Eye (tissue), 1 donor: ENCODE data around the gene NT5C2.
A peak's percentile ranks its signal among the peaks of the same experiment; 100 is the strongest.
"Not testable (repeated sequence)": the region's sequence is repeated elsewhere in the genome, so short reads cannot be mapped to it uniquely, and the experiment has no call there.

Experiments
- DNase-seq: peaks from one replicate; pipeline ENCODE4 v3.0.0-alpha.2; 2015

The NT5C2 gene

DNA sequence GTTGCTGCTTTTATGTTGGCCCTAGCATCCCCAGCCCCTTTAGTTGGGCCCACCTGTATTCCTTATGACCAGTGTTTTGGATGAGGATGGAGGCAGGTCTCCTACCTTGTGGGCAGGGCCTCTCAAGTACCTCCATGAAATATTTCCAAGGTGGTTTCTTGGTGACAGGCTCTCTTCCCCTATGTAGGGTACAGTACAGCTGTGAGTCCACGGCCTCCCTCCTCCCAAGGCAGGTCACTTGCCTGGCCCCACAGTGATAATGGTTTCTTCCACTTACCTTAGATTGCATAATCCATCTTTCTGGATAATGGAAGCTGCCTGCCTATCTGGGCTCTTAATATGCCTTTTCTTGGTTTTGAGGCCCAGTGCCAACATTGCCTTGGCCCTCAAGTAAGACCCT, 110.4 kb downstream of the NT5C2 start:
- no peak for DNase-seq

GRCh38 chr10:103080891-103081581, 112.0 kb downstream of the NT5C2 start:
- no peak for DNase-seq

GRCh38 chr10:103079946-103080345, 113.1 kb downstream of the NT5C2 start:
- DNase-seq, result no peak

GRCh38 chr10:103079100-103079499, 114.0 kb downstream of the NT5C2 start:
- no peak for DNase-seq

DNA sequence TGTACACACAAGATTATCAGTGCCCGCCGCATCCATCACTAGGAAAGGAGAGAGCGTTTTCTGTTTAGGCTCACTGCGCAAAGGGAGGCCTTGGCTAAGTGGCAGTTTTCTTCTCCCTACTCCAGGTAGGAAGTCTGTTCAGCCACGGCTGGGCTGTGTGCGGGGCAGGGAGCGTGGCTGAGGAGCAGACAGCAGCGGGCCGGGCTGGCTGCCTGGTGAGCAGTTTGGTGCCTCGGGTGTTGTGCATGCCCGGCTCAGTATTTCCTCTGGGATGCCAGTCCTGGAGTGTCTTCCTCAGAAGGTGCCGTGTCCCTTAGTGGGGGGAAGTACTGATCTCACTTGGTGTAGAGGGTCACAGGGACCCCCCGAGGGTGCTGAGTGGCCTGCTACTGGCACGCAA, 114.4 kb downstream of the NT5C2 start:
- DNase-seq, result no peak

DNA sequence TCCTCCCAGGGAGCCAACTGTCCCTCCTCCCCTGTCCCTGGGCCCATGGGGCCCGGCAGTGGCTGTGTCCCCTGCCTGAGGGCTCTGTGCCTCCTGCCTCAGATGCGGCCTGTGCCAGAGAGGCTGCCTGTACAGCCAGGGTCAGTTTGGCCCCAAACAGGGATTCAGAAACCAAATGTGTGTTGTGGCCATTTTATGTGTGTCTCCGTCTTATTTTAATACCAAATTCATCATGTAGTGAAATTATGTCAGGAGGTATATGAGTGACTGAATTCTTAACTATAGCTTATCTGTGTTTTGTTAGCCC, 114.8 kb downstream of the NT5C2 start:
- DNase-seq, result no peak

DNA sequence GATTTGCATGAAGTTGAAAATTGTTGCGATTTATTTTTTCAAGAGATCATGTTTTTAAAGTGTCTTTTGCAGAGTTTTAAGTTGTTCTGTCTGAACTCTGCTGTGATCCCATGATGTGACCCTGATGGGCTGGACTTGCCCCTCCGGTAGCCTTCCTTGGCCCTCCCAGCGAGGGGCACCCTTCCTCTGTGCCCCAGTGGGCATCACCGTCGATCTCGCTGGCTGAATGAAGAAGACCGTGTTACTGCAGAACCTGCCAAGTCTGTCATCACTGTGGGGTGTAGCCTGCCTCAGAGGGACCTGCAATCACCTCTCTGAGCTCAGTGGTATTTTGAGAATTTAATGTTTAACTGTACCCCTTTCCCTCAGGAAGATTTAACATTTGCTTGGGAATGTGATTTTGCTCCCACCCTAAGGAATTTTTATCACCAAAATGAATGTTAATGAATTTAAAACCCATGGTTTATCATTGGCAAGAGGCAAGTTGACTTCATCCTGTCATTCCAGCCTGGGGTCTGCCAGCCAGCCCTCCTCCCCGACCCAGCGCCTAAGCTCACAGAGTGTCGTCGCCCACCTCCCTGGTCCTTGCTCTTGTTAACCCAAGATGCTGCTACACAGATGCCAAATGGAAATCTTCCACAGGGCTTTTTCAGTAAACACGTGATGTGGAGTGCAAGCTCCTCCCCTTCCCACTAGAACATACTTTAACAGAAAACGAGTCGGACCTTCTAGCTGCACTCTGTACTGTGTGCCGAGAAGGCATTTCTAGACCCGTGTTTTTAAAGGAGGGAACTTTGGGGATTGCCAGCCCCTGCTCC, 115.4 kb downstream of the NT5C2 start:
- DNase-seq, result no peak

- no peak for DNase-seq
Observed at GRCh38 chr10:103077020-103077419, 116.1 kb downstream of the NT5C2 start.

DNA sequence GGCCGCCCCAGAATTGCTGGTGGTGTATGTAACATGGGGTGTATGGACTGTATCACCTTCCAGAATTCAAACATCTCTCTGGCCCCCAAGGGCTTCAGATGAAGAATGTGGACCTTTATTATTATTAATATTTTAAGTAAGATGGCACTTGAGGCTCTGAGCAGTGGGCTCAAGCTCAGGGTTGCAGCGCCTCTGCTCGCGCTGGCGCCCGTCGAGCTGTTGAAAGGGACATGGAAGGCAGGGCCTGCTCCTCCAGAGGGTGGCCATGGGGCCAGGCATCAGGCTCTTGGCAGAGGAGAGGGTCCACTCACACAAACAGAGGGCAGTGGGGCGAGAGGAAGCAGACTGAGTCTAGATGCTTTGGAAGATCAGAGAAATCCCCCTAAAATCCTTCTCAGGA, 120.2 kb downstream of the NT5C2 start:
- no peak for DNase-seq

DNA sequence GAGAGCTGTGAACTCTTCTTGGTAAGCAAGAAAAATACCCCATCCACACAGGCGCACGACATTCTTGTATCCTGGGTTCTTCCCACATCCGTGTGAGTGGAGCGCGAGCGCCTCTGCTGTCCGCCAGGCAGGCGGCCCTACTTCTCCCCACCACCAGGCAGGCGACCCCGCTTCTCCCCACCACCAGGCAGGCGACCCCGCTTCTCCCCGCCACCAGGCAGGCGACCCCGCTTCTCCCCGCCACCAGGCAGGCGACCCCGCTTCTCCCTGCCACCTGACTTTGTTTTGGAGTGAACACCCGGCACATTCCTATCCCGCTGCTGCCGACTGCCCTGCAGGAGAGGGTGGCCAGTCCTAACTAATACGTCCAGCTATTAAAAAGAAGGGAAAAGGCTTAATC, 120.8 kb downstream of the NT5C2 start:
- no peak for DNase-seq

DNA sequence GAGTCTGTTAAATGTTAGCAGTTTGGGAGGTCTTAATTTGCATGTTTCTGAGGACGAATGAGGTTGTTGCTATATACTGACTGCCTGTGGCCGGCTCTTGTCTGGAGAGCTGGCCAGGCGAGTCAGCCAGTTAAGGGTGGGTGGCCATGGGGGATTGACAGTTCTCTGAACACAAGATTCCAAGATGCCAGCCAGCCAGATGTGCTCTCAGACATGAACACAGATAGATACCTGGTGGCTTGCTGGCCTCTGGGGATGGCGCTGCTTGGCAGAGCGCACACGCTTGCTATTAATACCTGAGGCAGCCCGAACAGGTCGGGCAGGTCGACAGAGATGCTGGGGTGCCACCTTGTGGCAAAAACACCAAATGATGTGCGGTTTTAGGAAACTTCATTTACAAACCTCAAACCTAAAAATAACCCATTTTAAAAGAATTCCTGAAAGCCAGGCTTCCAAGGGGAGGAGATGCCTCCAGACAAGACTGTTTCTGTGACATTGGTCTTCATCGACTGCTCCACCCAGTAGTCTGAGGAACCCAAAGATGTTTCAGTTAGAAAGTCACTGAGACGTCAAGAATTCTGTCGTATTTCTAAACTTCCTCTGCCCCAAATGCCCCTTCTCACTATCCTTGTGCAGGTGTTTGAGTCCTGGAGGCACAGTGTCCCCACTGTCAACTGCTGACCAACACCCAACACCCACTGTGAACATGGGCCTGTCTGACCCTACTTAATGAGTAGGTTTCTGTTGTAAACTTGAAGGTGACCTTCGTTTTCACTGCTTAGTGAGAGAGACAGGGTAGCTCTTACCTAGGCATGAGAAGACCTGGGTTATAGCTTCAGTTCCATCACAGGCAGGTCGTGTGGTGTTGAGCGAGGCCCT, 123.4 kb downstream of the NT5C2 start:
- peak; percentile 80 for DNase-seq

DNA sequence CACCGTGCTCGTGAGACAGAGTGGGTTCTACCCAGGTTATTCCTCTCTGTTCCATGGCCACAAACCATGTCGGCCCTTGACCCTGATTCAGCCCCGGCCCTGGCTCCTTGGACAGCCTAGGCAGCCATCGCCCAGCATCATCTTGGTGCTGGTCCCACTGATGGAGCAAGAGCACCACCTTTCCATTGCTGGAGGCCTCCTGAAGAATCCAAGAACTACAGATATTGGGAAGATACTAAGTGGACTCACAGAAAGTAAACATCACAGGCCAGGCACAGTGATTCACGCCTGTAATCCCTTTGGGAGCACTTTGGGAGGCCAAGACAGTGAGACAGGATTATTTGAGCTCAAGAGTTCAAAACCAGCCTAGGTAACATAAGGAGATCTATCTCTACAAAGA, 125.1 kb downstream of the NT5C2 start:
- no peak for DNase-seq

DNA sequence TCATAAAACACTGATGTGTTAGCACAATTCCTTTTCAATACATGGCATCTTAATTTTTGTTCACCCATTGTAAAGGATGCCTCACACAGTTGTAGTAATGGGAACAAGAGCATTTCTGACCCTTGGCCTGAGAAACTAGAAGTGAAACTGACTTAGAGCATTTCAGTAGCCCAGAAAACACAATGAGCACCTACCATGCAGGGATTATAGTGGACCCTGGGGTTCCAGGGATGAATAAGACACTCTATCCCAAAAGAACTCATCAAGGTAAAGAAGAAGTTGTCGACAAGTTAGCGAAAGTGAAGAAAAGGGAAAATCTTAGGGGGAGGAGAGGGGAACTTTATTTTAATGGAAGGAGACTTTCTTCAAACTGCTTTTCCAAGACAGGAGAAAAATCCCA, 125.6 kb downstream of the NT5C2 start:
- no peak for DNase-seq

- DNase-seq, result not testable (repeated sequence)
Observed at GRCh38 chr10:103067099-103067477, 126.0 kb downstream of the NT5C2 start.

DNA sequence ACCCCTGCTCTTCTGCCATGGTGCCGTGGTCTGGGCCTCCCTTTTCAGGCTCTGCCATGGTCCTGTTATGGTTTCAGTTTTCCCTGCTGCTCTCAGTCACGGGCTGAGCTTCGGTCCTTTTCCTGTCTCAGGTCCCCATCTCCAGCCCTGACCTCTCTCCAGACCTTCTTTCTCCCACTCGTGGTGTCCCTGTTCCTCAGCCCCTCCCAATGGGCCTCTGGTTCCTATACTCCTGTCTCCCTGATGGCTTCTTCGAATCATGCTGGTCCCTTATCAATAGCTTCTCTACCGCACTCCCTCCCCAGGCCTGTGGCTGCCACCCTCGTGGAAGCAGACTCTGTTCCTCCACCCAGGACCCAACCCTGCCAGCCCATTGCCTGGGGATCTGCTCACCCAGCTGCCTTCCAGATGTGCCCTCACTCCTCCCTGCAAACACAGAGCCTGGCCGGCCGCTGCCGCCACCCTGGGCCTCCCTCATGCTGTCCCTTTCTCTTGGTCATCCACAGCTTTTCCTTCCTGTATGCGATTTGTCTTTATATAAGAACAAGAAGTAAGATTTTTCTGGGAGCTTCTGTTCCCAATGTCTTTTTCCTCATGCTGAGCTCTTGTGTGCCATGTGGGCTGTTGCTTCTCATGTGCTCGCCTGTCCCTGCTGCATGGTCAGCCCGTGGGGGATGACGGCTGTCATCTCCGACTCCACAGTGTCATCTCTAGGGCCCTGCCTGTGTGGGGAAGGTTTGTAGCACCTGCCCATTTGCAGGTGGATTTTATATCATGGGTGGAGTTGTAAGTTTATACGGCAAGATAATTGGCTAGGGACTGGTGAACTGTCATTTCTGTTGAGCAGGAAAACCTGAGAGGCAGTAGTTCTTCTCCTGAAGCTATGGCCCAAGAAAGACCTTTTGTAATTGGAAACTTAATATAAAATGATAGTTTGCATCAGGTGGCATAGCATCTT, 126.7 kb downstream of the NT5C2 start:
- DNase-seq, result no peak

DNA sequence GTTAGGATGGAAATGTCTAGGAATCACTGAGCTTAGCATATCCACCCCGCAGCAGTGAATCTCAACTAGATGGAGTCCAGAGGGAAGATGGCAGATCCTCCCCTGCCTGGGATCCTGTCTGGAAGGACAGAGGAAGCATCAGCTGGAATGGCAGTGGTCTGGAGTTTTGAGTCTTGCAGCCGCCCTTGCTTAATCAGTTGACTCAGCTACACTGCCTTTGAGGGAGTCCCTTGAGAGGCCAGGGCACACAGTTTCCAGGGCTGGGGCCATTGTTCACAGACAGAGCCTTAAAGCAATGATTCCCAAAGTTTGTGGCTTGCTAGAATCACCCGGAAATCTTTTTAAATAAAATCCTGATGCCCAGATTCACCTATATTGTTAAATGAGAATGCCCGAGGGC, 128.1 kb downstream of the NT5C2 start:
- DNase-seq, result no peak

GRCh38 chr10:103062854-103063590, 130.1 kb downstream of the NT5C2 start:
- DNase-seq, result no peak

DNA sequence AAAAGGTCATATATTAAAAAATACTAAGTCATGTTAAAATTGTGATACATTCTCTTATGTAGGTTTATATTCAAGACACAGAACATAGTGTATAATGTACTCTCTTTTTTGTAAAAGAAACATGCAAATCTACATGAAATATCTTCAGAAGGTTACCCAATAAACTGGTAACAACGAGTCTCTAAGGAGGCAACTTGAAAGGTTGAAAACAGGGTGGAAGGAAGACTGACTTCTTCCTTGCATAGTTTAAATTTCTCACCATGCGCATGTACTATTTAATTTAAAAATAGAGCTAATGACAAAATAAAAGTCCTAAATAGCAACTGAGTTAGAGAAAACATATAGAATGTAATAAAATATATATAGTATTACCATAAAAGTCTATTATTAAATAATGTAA, 132.5 kb downstream of the NT5C2 start:
- no peak for DNase-seq

DNA sequence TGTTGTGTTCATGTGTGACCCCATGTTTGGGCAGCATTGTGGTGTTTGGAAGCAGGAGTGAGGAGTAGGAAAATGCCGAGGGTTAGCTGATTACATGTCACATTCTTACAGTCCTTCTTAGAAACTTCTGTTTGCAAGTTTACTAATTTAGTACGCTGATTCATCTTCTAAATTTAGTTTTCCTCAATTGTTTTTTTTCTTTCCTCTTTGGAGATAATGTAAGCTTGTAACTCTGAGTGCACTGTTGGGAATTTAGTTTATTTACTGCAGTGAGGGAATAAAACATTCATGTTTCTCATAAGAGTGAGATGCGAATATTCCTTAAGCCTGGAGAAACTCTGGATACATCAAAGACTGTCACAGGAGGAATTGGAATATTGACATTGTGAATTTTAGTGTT, 135.0 kb downstream of the NT5C2 start:
- no peak for DNase-seq

DNA sequence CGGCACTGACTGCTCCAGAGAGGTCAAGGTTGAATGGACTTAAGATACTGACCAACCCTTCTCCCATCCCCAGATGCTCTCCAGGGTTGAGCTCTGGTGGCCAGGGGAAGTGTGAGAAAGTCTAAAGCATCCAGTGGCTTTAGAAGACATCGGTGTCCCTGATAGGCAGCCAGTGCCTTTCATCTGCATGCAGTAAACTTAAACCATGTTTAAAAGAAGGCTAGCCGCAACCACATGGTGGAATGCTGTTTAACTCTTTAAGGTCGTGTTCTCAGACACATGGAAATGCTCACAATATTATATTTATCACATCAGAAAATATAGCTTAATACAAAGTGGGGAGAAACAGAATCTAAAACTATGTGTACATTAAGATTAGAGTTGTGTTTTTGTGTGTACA, 138.0 kb downstream of the NT5C2 start:
- DNase-seq, result no peak

DNA sequence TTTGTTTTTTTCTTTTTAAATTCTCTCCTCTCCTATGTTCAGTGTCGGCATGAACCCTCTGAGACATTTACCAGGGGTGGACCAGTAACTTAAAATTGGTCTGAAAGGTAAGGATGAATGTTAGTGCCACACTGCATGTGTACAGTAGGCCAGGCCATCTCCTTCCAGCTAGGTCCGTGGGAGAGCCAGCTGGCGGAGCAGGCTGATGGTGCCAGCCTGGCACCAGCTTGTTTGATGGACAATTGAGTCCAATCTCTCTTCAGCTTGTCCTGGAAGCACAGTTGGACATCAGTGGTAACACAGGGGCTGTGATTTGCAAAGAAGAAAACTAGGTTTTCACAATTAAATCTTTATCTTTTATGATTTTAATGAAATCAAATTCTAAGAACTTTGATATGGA, 138.5 kb downstream of the NT5C2 start:
- DNase-seq, result no peak
